K562 treated with DMSO at 1 percent for 4 hours (cell line): ENCODE data around the gene LYZ. TPM values are rescaled to one million over a fixed set of nuclear protein-coding genes. Genes with fewer than 3 reads are reported as not detected.

ENCODE experiments used
- total RNA-seq: library from RNA; unstranded; fragments of 300-600 nt; gene quantifications from 2 replicates; pipeline ENCODE4 v1.2.3, GENCODE V29; 2022; ENCODE audit not compliant: insufficient read depth

The LYZ gene
- 46.3 and 66.7 TPM in 2 replicates for total RNA-seq

GRCh38 chr12:69348162-69348938, at the start of gene LYZ:
Gene LYZ, plus strand, starts transcription at chr12:69348381. Its CDS starts 28 bp downstream, at chr12:69348409.

GRCh38 chr12:69359531-69360347, 11.6 kb downstream of the LYZ start, which contains the start of gene YEATS4:
Gene YEATS4, plus strand, starts transcription at chr12:69359743. Its CDS starts 230 bp downstream, at chr12:69359973.

Other genes with a start within 250 kb of the LYZ start
- 54.2 and 58.1 TPM in 2 replicates for gene CPSF6, start 108.8 kb upstream of the LYZ start, total RNA-seq
- 27.1 and 31.1 TPM in 2 replicates for gene YEATS4, start 11.4 kb downstream of the LYZ start, total RNA-seq
- gene FRS2, start 122.0 kb downstream of the LYZ start, total RNA-seq: 9.0 and 9.4 TPM in 2 replicates
- 179 and 220 TPM in 2 replicates for gene CCT2, start 237.1 kb downstream of the LYZ start, total RNA-seq